Mononuclear cell (primary cell): ENCODE results near the gene RADIL. TPM values are rescaled to one million over a fixed set of nuclear protein-coding genes. Genes with fewer than 3 reads are reported as not detected.

Experiments used
- H3K27me3 ChIP-seq: 2 replicates; pipeline ENCODE4 v1.6.0; 2011; ENCODE audit warnings: low read length, control low read depth; ENCODE audit not compliant: insufficient read depth
- H3K4me1 ChIP-seq: 2 replicates; pipeline ENCODE4 v1.5.1; 2011; ENCODE audit warnings: mild to moderate bottlenecking, low read length, control low read depth; ENCODE audit not compliant: insufficient read depth
- H3K4me3 ChIP-seq: 2 replicates; pipeline ENCODE4 v1.5.1; 2011; ENCODE audit warnings: mild to moderate bottlenecking, low read length, moderate library complexity
- H3K9me3 ChIP-seq: 2 replicates; pipeline ENCODE4 v1.5.1; 2011; ENCODE audit warnings: low read depth, mild to moderate bottlenecking, control low read depth, low read length
- total RNA-seq: library from RNA; depleted of rRNA; stranded (reverse); fragments of >200 nt; gene quantifications from one replicate; pipeline ENCODE4 v1.2.3, GENCODE V29; 2012

RADIL gene
- total RNA-seq, 1 donor, result not detected

DNA sequence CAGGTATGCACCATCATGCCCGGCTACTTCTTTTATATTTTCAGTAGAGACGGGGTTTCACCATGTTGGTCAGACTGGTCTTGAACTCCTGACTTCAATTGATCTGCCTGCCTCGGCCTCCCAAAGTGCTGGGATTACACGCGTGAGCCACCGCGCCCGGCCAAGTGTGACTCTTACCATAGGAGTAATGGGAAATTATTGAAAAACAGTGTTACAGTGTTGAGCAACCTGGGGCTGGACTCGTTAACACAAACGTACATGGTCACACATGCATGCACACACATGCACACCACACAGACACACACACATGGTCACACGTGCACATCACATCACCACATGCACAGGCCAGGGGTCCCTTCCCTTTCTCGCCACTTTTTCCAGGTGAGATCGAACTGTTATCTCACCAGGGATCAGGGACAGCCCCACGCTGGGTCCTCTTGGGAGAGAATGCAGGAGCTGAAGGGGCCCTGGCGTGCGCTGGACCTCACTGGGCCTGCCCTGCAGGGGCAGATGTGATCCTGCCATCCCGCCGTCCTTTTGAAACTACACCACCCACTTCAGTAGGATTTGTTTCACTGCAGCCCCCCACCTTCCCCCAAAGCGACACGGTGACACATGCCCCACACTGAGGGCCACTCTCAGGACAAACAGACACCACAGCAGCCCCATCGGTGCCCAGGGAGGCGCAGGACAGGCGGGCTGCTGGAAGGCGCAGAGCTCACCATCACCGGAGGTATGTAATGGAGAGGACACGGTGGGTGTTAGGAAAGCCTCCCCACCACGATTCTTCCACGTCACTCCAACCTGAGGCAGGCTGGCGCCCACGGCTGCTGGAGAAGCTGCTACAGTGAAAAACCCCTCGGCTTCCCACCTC, 10.2 kb downstream of the RADIL start:
- H3K27me3 ChIP-seq, result peaks cover 10% of the 10 kb centered on the region
- no peak overlapping the region for H3K4me3 ChIP-seq

DNA sequence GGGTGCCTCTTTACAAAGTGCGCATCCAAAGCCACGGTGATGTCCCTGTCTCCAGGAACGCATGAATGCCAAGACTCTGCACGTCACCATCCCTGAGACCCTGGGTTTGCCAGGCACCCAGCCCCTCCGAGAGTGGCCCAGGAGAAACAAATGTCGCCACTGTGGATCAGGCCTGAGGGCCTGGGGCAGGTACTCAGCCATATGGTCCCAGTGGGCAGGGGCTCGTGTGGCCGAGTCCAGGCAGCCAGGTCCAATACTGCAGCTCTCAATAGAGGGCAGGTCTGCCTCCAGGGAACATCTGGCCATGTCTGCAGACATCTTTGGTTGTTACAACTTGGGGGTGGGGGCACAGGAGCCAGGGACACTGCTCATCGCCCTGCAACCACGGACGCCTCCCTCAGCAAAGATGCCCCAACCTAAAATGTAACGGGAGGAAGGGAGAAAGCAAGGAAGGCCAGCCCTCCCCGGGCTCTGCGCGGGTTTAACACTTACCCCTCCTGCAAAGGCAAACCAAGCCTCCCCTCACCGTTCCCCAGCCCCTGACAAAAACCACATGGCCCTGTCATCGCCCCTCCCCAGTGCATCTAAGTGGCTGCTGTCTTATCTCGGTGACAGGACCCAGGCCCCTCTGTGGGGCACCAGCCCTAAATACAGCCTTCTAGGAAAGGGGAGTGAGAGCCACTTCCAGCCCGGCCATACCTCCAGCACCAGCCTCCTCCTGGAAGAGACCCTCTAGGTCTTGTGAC, 11.4 kb downstream of the RADIL start:
- H3K27me3 ChIP-seq, result peaks cover 10% of the 10 kb centered on the region
- no peaks in the 10 kb centered on the region for H3K4me1 ChIP-seq

More for the DNA sequence above, 10.2 kb downstream of the RADIL start:
- Histone ChIP-seq H3K4me1 (no peaks in the 10 kb centered on the region), H3K9me3 (no peaks in the 10 kb centered on the region)

DNA sequence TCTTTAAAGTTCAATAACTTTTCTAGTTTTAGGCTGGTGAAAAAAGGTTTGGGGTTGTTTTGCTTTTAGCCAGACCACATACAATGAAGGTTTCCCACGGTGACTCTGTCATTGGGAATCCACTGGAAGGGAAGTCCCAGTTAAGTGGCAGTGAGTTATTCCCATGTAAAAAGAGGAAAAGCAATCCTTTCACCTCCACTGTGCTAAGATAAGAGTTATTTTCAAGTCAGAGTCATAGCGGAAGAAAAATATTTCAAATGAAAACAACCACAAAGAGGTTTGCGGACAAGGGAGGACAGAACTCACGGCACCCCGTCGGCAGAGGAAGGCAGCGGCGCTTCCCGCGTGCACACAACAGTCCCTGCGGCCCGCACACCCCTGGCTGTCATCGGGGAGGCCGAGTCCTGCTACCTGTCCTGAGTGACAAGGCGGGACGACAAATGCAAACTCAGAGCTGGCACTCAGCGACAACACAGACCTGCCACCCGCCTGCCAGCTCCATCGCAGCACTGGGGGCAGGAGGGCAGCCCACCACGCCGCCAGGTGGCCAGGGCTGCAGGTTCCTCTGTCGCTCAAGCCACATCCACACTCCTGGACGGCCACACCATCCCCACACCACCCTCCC, 12.3 kb downstream of the RADIL start:
- Histone ChIP-seq H3K27me3 (peaks cover 10% of the 10 kb centered on the region), H3K4me3 (no peak overlapping the region), H3K9me3 (no peaks in the 10 kb centered on the region), H3K4me1 (no peaks in the 10 kb centered on the region)

More for the DNA sequence above, 11.4 kb downstream of the RADIL start:
- Histone ChIP-seq H3K9me3 (no peaks in the 10 kb centered on the region), H3K4me3 (no peak overlapping the region)

DNA sequence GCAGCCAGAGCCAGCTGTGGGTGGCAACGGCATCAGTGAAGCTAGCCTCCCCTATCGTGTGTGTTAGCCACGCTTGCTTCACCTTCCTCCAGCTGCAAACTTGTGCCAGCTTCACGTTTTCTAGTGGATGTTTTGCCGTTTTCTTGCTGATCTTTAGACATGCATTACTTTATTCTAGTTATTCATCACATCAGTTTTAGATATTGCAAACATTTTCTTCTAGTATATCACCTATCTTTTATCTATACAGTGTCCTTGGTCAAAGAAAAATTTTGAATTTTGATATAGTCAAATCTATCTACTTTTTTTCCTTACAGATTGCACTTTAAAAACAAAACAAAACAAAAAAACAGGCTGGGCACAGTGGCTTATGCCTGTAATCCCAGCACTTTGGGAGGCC, 15.0 kb downstream of the RADIL start:
- peaks cover 20% of the 10 kb centered on the region for H3K27me3 ChIP-seq
- H3K9me3 ChIP-seq, result no peaks in the 10 kb centered on the region
- H3K4me3 ChIP-seq, result no peak overlapping the region
- no peaks in the 10 kb centered on the region for H3K4me1 ChIP-seq

DNA sequence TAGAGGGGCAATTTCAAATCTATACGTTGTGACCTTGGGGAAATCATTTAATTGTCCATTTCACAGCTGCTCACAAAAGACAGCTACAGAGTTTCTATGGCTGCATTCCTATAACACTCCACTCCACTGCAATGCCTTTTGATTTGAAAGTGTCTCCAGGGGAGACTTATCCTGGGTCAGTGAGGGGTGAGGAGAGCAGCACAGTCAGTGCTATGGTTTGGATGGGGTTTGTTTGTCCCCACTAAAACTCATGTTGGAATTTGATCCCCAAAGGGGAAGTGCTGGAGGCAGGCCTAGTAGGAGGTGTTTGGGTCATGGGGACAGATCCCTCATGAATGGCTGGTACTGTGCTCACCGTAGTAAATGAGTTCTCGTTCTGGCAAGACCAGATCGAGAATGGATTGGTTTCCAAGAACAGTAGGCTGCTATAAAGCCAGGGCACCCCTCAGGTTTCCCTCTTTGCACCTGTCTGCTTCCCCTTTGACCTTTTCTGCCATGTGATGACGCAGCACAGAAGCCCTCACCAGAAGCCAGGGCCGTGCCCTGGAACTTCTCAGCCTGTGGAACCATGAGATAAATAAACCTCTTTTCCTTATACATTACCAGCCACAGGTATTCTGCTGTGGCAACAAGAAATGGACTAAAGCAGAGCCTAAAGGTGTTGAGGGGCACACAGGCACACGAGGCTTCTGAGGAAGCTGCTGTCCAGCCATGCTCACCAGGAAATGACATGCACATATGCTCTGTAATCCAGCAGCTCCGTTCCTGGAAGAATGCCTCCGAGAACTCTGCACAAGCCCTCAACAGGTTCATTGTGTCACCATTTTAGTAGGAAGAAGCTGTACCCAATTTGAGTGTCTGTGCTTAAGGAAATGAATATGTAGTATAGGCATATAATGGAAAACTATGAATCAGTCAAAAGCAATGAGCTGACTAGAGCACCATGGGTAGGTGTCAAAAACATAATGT, 16.7 kb downstream of the RADIL start:
- Histone ChIP-seq H3K9me3 (no peaks in the 10 kb centered on the region), H3K4me3 (no peak overlapping the region), H3K4me1 (no peaks in the 10 kb centered on the region), H3K27me3 (peaks cover 33% of the 10 kb centered on the region)

DNA sequence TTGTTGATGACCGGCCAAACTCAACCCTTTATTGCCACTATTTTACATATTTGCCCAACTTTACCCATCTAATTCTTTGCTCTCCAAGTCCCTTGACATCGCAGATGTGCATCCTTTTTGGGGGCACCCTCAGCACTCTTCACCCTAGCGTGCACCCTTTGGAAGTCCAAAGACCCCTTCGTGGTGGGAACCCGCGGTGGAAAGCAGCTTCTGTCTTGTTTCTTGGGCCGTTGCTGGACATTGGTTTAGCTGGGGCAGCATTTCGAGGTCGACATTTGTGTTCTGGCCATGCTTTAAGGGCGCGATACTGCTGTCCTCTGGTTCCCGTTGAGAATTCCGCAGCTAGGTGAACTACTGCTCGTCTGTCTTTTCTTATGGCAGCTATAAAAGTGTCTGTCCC, 21.4 kb downstream of the RADIL start:
- H3K27me3 ChIP-seq, result peaks cover 44% of the 10 kb centered on the region
- H3K9me3 ChIP-seq, result no peaks in the 10 kb centered on the region
- H3K4me1 ChIP-seq, result no peaks in the 10 kb centered on the region
- H3K4me3 ChIP-seq, result peak overlapping the region; percentile 8

DNA sequence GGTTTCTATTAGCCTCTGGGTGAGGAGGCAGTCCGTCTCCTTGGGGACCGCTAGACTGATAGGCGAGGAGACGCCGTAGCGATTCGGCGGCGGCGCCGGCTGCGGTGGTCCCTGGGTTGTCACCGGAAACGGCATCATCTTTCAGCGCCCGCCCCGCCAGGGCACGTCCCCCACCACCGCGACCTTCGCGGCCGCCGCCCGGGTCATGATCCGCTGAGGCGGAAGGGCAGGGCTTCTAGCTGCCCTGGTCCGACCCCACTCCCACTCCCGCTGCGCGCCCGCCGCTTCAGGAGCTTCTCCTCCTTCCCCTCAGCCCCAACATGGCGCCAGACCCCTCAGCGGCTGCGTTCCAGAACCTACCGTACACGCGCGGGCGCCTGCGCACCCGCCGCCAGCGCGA, 21.8 kb downstream of the RADIL start, which contains the start of gene PAPOLB:
PAPOLB (minus strand) TSS at position 358 of the 400 bp plus-strand sequence; CDS start at position 138, 220 bp downstream.
- H3K9me3 ChIP-seq, result no peaks in the 10 kb centered on the region
- H3K27me3 ChIP-seq, result peaks cover 44% of the 10 kb centered on the region
- no peaks in the 10 kb centered on the region for H3K4me1 ChIP-seq
- H3K4me3 ChIP-seq, result peak within 1 kb of the TSS; percentile 8

DNA sequence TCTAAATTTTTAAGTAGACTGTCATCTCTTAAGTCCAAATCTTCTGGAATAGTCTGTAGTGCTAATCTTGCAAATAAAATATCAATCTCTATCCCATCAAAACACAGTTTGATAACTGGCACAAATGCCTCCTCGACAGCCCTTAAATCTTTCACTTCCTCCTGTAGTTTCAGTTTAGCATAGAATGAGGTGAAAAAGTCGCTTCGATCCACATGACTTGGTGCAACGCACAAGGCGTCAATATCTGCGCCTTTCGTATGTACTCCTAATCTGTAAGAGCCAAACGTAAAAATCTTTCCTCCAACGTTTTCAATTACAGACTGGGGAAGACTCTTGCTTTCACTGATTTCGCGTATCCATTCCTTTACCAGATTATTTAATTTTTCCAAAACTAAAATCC, 22.3 kb downstream of the RADIL start:
- Histone ChIP-seq H3K4me1 (no peaks in the 10 kb centered on the region), H3K9me3 (no peaks in the 10 kb centered on the region), H3K27me3 (peaks cover 44% of the 10 kb centered on the region), H3K4me3 (peak overlapping the region; percentile 8)

DNA sequence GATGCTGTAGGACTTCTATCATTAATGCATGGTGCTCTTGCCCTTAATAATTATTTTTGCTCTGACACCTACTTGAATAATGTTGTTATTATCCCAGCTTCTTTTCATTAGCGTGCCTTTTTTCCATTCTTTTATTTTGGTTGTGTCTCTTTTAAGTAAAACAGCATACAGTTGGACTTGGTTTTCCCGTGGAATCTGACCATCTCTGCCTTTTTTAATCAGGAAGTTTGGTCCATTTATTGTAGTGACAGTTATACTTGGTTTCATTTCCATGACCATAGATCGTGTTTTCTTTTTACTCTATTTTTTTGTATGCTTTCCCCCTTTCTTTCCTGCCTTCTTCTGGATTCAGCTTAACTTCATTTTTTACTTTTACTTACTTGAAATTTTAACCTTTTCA, 26.3 kb downstream of the RADIL start:
- H3K9me3 ChIP-seq, result no peaks in the 10 kb centered on the region

DNA sequence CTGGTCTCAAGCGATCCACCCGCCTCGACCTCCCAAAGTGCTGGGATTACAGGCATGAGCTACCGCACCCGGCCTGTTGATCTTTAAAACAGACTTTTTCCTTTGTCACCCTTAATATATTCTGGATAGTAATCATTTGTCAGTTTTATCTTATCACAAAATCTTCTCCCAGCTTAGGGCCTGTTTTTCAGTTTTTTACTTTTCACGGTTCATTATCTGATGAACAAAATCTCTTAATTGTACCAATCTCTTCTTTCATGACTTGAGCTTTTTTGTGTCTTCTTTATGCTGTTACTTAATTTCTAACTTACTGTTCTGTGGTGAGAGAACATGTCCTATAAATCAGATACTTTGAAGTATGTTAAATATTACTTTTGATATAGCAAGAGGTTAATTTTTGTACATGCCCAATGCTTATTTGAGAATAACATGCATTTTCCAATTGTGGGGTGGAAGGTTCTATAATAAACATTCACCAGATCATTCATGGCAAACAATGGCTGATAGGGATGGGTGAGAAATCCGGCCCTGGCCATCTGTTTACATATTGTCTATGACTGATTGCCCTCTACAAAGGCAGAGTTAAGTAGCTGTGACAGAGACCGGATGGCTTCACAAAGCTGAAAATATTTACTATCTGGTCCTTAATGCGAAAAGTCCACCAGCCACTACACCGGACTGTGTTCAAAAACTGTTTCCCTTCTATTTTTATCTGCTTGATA, 27.0 kb downstream of the RADIL start:
- no peaks in the 10 kb centered on the region for H3K9me3 ChIP-seq
- H3K4me3 ChIP-seq, result no peak overlapping the region
- no peaks in the 10 kb centered on the region for H3K4me1 ChIP-seq
- peaks cover 18% of the 10 kb centered on the region for H3K27me3 ChIP-seq

More for the DNA sequence above, 26.3 kb downstream of the RADIL start:
- Histone ChIP-seq H3K4me3 (no peak overlapping the region), H3K27me3 (peaks cover 25% of the 10 kb centered on the region), H3K4me1 (no peaks in the 10 kb centered on the region)

DNA sequence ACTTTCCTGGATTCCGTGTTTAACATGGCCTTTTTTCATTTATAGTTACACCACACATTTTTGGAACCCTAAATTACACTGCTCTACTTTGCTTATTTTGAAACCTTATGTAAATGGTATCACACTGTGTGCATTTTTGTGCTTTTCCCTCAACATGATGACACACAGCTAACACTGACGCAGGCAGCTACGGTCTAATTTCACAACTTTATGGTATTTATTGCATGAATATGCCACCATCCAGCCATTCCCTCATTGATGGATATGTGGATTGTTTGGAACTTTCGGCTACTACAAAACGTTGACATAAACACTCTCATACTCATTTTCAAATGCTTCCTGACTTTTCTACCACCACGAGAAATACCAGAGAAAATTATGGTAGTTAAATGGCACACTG, 28.6 kb downstream of the RADIL start:
- Histone ChIP-seq H3K9me3 (no peaks in the 10 kb centered on the region), H3K27me3 (peaks cover 4% of the 10 kb centered on the region), H3K4me1 (no peaks in the 10 kb centered on the region), H3K4me3 (no peak overlapping the region)

DNA sequence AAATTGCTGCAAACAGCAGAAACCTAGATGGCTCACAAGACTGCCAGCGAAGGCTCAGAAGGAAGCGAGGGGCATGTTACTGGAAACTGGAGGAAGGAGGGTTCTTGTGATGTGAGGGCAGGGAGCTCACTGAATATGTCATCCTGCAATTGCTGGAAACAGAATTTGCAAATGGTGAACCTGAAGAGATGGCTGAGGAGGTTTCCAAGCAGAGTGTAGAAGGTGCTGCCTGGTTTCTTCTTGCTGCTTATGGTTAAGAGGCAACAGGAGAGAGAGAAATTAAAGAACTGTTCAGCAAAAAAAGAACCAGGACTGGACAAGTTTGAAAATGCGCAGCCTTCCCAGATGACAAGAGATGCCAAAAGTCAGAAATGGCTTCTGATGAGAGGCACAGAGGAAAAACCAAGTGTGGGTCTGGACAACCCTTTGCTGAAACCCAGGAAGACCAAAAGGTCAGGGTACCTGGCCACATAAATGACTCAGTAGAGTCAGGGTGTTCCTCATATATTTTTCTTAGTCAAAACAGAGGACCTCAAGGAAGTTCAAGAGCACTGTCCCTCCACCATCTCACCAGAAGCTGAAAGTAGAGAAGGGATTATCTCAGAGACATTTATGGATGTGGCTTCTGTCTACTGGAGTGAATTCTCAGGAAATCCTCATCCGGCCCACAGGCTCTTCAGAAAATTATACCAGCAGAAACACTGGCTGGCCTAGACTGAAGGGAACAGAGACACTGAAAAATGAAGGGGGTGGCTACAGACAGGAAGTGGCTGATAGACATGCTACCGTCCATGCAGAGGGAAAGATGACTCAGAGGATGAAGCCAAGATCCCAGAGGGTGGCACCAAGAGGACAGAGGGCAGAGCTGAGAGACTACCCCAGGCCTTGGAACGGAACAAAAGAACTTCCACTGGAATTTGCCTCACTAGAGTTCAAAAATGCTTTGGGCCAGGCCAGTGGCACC, 31.8 kb downstream of the RADIL start:
- no peaks in the 10 kb centered on the region for H3K9me3 ChIP-seq
- no peak overlapping the region for H3K4me3 ChIP-seq
- H3K4me1 ChIP-seq, result no peaks in the 10 kb centered on the region
- peaks cover 2% of the 10 kb centered on the region for H3K27me3 ChIP-seq

DNA sequence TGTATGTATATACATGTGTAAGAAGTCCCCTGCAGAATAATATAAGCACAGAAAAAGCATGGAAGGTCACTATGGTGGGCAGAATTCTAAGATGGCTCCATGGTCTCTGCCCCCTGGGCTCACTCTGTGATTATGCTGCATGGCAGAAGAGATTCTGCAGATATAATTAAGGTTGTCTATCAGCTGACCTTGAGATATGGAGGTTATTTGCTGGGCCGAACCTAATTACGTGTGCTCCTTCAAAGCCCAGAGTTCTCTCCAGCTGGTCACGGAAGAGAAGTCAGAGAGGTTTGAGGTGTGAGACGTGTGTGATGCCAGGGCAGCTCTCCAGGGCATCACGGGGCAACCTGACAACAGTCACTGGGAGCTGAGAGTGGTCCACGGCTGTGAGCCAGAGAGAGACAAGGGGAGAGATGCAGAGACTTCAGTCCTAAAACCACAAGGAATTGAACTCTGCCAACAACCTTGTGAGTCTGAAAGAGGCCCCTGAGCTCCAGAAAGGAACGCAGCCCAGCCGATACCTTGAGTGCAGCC, 33.2 kb downstream of the RADIL start:
- no peaks in the 10 kb centered on the region for H3K4me1 ChIP-seq
- H3K9me3 ChIP-seq, result no peaks in the 10 kb centered on the region
- H3K4me3 ChIP-seq, result no peak overlapping the region
- peaks cover 2% of the 10 kb centered on the region for H3K27me3 ChIP-seq
